AG10803 (cell line): ENCODE results near the gene RGS19.

Experiments
- DNase-seq: peaks from one replicate; pipeline ENCODE4 v3.0.0; 2010; ENCODE audit warnings: low read depth
- H3K4me3 ChIP-seq: 2 replicates; pipeline ENCODE4 v1.5.1; 2011; ENCODE audit warnings: mild to moderate bottlenecking, low read length, control low read depth
- TF ChIP-seq, protein P1 (sequence below): conservative IDR thresholded peaks from 2 replicates; pipeline ENCODE4 v1.5.1; 2011; ENCODE audit warnings: mild to moderate bottlenecking, low read length, control low read depth, inconsistent platforms

The RGS19 gene

DNA sequence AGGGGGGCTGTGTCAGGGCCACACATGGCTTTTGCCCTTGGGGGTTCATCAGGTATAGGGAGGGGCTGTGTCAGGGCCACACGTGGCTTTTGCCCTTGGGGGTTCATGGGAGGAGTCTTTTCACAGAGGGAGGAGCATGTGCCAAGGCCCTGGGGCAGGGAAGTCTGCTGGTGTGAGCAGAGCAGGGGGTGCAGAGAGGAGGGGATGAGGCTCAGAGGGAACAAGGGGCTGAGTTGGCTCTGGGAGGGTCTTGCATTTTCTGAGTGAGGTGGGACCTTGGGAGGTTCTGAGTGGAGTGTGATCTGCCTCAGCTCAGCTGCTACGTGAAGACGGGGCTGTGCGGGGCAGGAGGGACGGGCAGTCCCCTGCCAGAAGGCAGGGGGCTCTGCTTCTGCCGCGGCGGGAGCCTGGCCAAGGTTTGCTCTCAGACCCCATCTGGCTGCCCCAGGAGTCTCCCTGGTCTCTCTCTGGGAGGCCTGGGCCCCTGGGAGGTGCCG is 23.9 kb downstream of the RGS19 start:
- DNase-seq: no peak
- TF ChIP-seq, protein P1, sequence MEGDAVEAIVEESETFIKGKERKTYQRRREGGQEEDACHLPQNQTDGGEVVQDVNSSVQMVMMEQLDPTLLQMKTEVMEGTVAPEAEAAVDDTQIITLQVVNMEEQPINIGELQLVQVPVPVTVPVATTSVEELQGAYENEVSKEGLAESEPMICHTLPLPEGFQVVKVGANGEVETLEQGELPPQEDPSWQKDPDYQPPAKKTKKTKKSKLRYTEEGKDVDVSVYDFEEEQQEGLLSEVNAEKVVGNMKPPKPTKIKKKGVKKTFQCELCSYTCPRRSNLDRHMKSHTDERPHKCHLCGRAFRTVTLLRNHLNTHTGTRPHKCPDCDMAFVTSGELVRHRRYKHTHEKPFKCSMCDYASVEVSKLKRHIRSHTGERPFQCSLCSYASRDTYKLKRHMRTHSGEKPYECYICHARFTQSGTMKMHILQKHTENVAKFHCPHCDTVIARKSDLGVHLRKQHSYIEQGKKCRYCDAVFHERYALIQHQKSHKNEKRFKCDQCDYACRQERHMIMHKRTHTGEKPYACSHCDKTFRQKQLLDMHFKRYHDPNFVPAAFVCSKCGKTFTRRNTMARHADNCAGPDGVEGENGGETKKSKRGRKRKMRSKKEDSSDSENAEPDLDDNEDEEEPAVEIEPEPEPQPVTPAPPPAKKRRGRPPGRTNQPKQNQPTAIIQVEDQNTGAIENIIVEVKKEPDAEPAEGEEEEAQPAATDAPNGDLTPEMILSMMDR: no peak
- H3K4me3 ChIP-seq: no peak overlapping the region

DNA sequence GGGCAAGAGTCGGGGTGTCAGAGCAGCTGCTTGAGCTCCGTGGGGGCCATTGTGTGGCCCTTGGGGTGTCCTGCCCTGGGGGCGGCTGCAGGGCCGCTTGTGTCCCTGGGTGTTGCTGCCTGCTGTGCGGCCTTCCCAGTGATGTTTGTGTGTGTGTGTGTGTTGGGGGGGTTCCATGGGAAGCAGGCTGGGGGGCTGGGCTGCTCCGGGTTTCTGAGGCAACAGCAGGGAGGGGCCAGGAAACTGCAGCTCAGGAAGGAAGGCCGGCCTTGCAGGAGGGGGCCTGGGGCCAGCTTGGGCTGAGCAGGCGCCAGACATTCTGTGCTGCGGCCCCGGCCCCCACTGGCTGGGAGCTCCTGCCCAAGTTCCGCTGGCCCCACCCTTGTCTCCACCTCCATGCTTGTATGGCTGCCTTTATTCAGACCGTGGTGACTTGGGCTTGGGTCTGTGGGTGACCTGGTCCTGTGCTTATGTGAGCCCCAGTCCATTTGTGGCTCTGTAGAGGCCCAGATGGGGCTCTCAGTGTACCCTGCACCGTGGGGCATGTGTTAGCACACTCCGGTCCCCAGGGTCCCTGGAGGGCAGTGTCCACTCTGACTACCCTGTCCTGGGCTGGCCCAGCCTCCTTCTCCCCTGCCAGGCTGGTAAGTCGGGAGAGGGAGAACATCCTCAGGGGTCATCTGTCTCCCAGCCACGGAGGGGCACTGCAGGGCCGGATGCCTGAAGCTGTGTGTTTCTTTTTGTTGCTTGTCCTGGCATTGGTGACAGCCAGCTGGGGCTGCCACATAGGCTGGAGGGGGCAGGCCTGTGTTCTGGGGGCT is 25.3 kb downstream of the RGS19 start:
- H3K4me3 ChIP-seq: no peak overlapping the region
- DNase-seq: no peak
- TF ChIP-seq, protein P1: peak; percentile 14; the same call in 1 of the 2 replicates

DNA sequence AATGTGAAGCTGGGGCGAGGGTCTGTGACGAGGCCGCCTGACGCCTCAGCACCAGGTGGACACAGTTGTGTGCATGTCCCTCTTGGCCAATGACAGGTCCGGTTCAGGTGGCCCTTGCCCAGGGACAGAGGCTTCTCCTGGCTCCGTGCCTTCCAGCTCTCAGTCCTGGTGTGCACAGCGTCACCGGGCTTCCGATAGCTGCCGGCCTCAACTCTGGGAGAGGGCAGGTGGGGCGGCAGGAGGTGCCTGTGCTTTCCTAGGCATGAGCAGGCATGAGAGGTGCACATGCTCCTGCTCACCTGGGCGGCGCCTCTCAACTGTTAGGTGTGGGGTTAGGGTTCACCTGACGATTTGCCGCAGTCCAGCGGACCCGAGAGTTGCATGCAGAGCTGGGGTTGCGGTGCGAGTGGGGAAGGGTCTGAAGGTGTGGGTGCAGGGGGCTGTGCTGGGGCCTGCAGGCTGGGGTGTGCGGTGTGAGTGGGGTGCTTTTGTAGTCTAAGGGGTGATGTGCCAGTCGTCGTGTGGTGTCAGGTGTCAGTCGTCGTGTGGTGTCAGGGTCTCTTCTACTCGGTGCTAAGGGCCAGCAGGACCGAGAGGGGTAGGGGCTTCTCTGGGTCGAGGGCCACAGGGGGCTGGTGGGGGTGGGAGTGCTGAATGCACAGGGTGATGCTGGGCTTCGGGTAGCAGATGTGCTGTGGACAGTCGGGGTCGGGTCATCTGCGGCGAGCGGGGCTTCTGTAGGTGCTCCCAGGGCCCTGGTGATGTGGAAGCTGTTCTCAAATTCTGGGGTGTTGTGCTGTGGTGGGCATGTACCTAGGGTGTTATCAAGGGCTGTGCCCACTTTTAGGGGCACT is 26.1 kb downstream of the RGS19 start:
- no peak for DNase-seq
- no peak overlapping the region for H3K4me3 ChIP-seq
- TF ChIP-seq, protein P1: no peak

DNA sequence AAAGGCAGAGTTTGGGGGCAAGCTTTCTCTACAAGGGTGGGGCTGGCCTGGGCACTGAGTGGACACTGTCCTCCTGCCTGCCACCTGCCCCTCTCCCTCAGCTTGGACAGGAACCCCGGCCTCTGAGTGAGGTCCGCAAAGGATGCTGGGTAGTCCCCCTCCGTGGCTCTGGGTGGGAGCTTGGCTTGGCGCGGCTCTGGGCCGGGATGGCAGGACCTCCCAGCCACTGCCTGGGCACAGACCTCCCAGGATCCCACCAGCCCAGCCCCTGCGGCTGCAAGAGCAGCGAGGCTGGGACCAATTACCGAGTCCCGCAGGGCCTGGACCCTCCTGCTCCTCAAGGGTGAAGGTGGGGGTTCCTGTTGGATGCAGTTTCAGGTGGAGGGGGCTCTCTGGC is 27.0 kb downstream of the RGS19 start:
- H3K4me3 ChIP-seq: no peak overlapping the region
- TF ChIP-seq, protein P1: no peak
- no peak for DNase-seq

DNA sequence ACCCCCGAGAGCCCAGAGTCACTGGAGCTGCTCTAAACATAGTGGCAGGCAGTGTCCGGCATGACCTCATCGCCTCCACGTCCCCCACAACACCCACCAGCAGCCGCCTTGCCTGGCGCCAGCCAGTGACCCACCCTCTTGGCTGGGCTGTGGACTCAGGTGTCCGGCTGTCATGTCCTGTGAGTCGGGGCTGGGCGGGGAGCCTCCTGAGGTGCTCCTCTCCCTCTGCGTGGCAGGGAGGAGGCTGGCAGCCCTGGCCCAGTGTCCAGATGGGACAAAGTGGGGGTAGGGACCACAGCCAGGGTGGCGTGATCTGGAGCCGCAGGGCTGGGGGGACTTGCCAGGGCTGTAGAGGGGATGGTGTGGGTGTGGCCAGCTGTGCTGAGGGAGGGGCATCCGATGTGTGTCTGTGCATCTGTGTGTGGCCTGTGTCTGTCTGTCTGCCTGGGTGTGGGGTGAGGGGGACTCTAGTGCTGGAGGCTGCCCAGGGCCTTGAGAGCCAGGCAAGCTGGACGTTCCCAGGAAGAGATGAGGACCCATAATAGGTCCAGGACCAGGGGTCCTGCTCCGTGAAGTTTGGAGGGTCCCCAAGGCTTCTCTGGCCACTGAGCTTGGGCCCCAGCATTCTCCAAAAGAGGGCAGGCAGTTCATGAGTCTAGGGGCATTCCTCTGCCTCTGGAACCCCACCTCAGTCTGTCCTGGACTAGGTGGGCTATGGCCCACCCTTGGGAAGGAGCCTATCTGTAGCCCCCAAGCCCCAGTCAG is 27.6 kb downstream of the RGS19 start:
- no peak overlapping the region for H3K4me3 ChIP-seq
- no peak for DNase-seq
- TF ChIP-seq, protein P1: no peak

DNA sequence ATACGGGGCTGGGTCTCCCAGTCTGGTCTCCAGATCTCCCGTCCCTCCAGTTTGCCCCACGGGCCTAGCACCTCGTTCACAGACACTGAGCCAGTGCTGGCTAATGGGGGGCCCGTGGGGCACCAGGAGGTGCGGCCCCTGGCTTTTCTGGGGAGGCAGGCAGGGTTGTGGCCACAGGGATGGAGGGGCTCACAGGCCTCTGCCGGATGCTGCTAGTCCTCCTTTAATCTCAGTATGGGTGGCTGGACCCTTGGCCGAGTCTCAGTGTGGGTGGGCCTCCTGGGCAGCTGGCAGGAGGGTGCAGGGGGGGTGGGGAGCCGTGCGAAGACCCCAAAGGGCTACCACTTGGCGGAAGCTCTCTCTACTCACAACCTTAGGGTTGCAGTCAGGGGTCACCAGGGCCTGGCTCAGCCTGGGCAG is 28.3 kb downstream of the RGS19 start:
- TF ChIP-seq, protein P1: no peak
- no peak overlapping the region for H3K4me3 ChIP-seq
- DNase-seq: no peak
